GM12801 (cell line): ENCODE data around the gene PCDH10.

Experiments
- CTCF ChIP-seq: IDR thresholded peaks from one replicate; pipeline ENCODE4 v1.5.1; 2011; ENCODE audit warnings: control low read depth; ENCODE audit not compliant: insufficient read length; ENCODE audit errors: extremely low read depth

The PCDH10 gene

GRCh38 chr4:133151691-133152329 is 2.7 kb downstream of the PCDH10 start:
- TF ChIP-seq CTCF: no peak

GRCh38 chr4:133152330-133152821 is 3.3 kb downstream of the PCDH10 start:
- no peak for TF ChIP-seq CTCF

- TF ChIP-seq CTCF: no peak
Measured at GRCh38 chr4:133152831-133153481, 3.9 kb downstream of the PCDH10 start.

GRCh38 chr4:133154725-133155124 is 5.6 kb downstream of the PCDH10 start:
- TF ChIP-seq CTCF: no peak

- no peak for TF ChIP-seq CTCF
Measured at GRCh38 chr4:133156096-133156495, 7.0 kb downstream of the PCDH10 start.

GRCh38 chr4:133156556-133156955 is 7.5 kb downstream of the PCDH10 start:
- TF ChIP-seq CTCF: no peak

GRCh38 chr4:133157460-133158160 is 8.5 kb downstream of the PCDH10 start:
- no peak for TF ChIP-seq CTCF
